Inferior parietal cortex (tissue), 1 donor: ENCODE data around the gene GCKR.

ENCODE experiments used
- DNase-seq: peaks from one replicate; pipeline ENCODE4 v3.0.0-alpha.2; 2016; ENCODE audit errors: extremely low spot score

Gene GCKR

GRCh38 chr2:27496357-27497287 lies at the start of gene GCKR:
Gene GCKR, plus strand, starts transcription at chr2:27496839. Its CDS starts 66 bp downstream, at chr2:27496905.
- DNase-seq: no peak

GRCh38 chr2:27448381-27448780 lies 48.3 kb upstream of the GCKR start:
- no peak for DNase-seq

- DNase-seq: no peak
Observed at GRCh38 chr2:27451095-27451494, 45.5 kb upstream of the GCKR start.

GRCh38 chr2:27453968-27454367 lies 42.7 kb upstream of the GCKR start:
- no peak for DNase-seq

- no peak for DNase-seq
Observed at GRCh38 chr2:27461118-27461517, 35.5 kb upstream of the GCKR start.

GRCh38 chr2:27464443-27464842 lies 32.2 kb upstream of the GCKR start:
- no peak for DNase-seq

- no peak for DNase-seq
Observed at GRCh38 chr2:27471961-27472360, 24.7 kb upstream of the GCKR start.

- no peak for DNase-seq
Observed at GRCh38 chr2:27485496-27485895, 11.1 kb upstream of the GCKR start.

- no peak for DNase-seq
Observed at GRCh38 chr2:27489118-27489497, 7.5 kb upstream of the GCKR start.

- DNase-seq: peak; percentile 99
Observed at GRCh38 chr2:27489498-27490397, 6.9 kb upstream of the GCKR start, which contains the start of gene IFT172. Gene IFT172, minus strand, starts transcription at chr2:27489743. Its CDS starts 90 bp downstream, at chr2:27489653.

GRCh38 chr2:27492557-27492956 lies 4.1 kb upstream of the GCKR start:
- DNase-seq: no peak

GRCh38 chr2:27493948-27494283 lies 2.7 kb upstream of the GCKR start:
- no peak for DNase-seq

- no peak for DNase-seq
Observed at GRCh38 chr2:27494284-27494943, 2.2 kb upstream of the GCKR start.

GRCh38 chr2:27494944-27495554 lies 1.6 kb upstream of the GCKR start, which contains the start of gene FNDC4:
Gene FNDC4, minus strand, starts transcription at chr2:27495200. Its CDS starts 521 bp downstream, at chr2:27494679.
- peak; percentile 20 for DNase-seq

GRCh38 chr2:27495840-27496356 lies 741 bp upstream of the GCKR start:
- no peak for DNase-seq

- DNase-seq: no peak
Observed at GRCh38 chr2:27497288-27497627, 619 bp downstream of the GCKR start.

GRCh38 chr2:27498975-27499374 lies 2.3 kb downstream of the GCKR start:
- no peak for DNase-seq

GRCh38 chr2:27501042-27501441 lies 4.4 kb downstream of the GCKR start:
- no peak for DNase-seq

GRCh38 chr2:27502142-27502541 lies 5.5 kb downstream of the GCKR start:
- peak; percentile 42 for DNase-seq

GRCh38 chr2:27506587-27506986 lies 9.9 kb downstream of the GCKR start:
- DNase-seq: no peak

- no peak for DNase-seq
Observed at GRCh38 chr2:27507293-27507692, 10.7 kb downstream of the GCKR start.
